Effector CD8-positive, alpha-beta T cell (primary cell): ENCODE results near the gene SLC25A47.

Experiments used
- DNase-seq: peaks from one replicate; lab custom pipeline; 2025; lab: John Stamatoyannopoulos, UW

Gene SLC25A47

DNA sequence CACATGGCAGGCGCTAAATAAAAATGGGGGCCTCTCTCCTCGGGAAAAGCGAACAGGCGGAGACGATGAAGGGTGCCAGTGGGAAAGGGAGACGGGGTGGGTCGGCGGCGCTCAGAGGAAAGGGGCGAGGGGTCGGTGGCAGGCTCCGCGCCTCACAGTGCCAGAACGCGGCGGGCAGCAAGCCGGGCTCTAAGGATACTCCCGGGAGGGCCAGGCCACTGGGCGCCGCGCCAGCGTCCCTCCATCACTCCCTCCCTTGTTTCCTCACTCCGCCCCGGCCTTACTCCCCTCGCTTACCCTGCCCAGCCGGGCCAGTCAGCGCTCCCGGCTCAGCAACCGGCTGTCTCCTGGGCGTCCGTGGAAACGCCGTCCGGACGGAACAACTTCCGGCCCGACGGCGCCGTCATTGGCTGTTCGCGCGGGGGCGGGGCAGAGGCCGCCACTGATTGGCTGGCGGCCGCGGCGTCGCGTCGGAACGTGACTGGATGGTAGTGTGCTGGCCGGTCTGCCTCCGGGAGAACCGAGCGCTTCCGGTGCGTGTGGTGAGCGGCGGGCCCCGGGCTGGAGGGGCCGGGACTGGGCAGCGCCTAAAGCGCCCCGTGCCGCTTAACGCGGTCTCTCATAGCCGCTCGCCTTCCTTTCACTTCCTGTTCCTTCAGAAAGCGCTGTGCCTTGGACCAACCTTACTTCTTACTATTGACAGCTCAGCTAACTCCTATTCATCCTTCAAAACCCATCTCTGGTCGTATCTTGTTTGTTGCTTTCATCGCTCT is 53.0 kb downstream of the SLC25A47 start, which contains the start of gene WDR25:
WDR25 (plus strand) TSS at position 523 of the 773 bp plus-strand sequence.
- peak; percentile 89 for DNase-seq

- DNase-seq = no peak
These were observed 53.6 kb downstream of the SLC25A47 start for GRCh38 chr14:100376751-100377171.
